ENCODE results near the gene TGFB1I1.
"Not testable (repeated sequence)": the region's sequence is repeated elsewhere in the genome, so short reads cannot be mapped to it uniquely, and the experiment has no call there.

The TGFB1I1 gene

DNA sequence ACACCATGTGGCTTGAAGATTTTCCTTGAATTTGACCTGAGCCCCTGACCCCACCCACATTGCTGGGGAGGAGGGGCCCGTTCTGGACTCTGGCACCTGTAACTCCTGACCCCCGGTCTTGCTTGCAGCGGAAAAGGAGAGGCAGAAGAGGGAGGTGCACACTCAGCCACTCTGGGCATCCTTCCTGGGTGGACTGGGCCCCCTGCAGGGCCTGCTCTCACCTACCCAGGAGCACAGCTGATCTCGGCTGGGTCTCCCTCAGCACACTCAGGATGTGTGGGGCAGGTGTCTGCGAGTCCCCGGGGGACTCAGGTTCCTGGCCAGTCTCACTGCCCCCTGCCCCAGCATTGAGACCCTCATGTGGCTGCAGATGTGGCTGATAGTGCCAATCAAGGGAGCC is 51.8 kb downstream of the TGFB1I1 start:
- not testable (repeated sequence) for DNase-seq

DNA sequence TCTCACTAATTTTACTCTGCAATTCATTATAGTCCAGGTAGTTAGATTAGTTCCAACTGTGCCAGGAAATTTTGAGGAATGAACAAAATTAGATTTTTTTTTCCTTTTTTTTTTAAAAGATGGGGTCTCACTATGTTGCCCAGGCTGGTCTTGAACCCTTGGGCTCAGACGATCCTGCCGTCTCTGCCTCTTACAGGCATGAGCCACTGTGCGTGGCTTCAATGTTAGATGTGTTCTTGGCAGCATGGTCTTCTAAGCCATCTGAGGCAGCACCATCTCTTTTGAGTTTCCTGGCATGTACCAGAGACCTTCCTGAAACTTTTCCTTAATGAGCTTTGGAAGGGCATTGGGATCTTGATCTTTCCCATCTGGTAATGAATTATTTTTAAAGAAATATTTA is 53.2 kb downstream of the TGFB1I1 start:
- no peak for DNase-seq

All from activated CD4-positive, CD25-positive, alpha-beta regulatory T cell treated with anti-CD3 and anti-CD28 coated beads, Interleukin-2, amount 50 U/mL, for 72 hours (primary cell).